GM12878 (cell line): ENCODE results near the gene RPS6KA5.

Source experiments
- CREB1 ChIP-seq: IDR thresholded peaks from 2 replicates; pipeline ENCODE4 v1.6.1; 2012; ENCODE audit warnings: low read depth, mild to moderate bottlenecking, inconsistent platforms
- CREM ChIP-seq: IDR thresholded peaks from 2 replicates; pipeline ENCODE4 v1.6.1; 2014; ENCODE audit warnings: antibody characterized with exemption, low read depth
- FOS ChIP-seq: IDR thresholded peaks from 3 replicates; pipeline ENCODE4 v1.6.1; 2011; ENCODE audit warnings: borderline replicate concordance; ENCODE audit not compliant: insufficient read length; ENCODE audit errors: extremely low read depth
- GABPA ChIP-seq: IDR thresholded peaks from 2 replicates; pipeline ENCODE4 v1.6.1; 2014; ENCODE audit warnings: antibody characterized with exemption, low read depth, mild to moderate bottlenecking, inconsistent platforms
- HDAC6 ChIP-seq: fragments of 200-600 bp; sonication (generic); IDR thresholded peaks from one replicate; pipeline ENCODE4 v1.8.0; 2017; ENCODE audit warnings: antibody characterized with exemption; ENCODE audit not compliant: unreplicated experiment
- POLR2A ChIP-seq: IDR thresholded peaks from 2 replicates; pipeline ENCODE4 v1.6.1; 2011; ENCODE audit warnings: low read depth, mild to moderate bottlenecking, low read length
- POLR2AphosphoS5 ChIP-seq: IDR thresholded peaks from 2 replicates; pipeline ENCODE4 v1.6.1; 2011; ENCODE audit warnings: mild to moderate bottlenecking, low read length, inconsistent platforms
- RAD21 ChIP-seq: IDR thresholded peaks from 2 replicates; pipeline ENCODE4 v1.6.1; 2011; ENCODE audit warnings: mild to moderate bottlenecking, low read depth, low read length, moderate library complexity; ENCODE audit not compliant: insufficient read depth
- SMC3 ChIP-seq: IDR thresholded peaks from 2 replicates; pipeline ENCODE4 v1.6.1; 2011; ENCODE audit warnings: low read length, improper control_type of control experiment, borderline replicate concordance
- TAF1 ChIP-seq: IDR thresholded peaks from 2 replicates; pipeline ENCODE4 v1.6.1; 2011; ENCODE audit warnings: mild to moderate bottlenecking, low read depth, low read length, borderline replicate concordance
- TF ChIP-seq, protein P1 (sequence below): IDR thresholded peaks from 2 replicates; pipeline ENCODE4 v1.6.1; 2012; ENCODE audit warnings: low read length, inconsistent platforms
- TF ChIP-seq, protein P2 (sequence below), 3 experiments: IDR thresholded peaks in 2 of 3; conservative IDR thresholded peaks in 1 of 3; 2 replicates each; pipeline ENCODE4 v1.5.1; 2011; ENCODE audit warnings: low read depth in 3 of 3, low read length in 3 of 3, mild to moderate bottlenecking in 3 of 3, control low read depth in 2 of 3, moderate library complexity in 2 of 3, inconsistent platforms in 1 of 3, mixed read lengths in 1 of 3; ENCODE audit not compliant: control insufficient read depth in 2 of 3, insufficient read depth in 1 of 3; ENCODE audit errors: extremely low read depth in 1 of 3

DNA sequence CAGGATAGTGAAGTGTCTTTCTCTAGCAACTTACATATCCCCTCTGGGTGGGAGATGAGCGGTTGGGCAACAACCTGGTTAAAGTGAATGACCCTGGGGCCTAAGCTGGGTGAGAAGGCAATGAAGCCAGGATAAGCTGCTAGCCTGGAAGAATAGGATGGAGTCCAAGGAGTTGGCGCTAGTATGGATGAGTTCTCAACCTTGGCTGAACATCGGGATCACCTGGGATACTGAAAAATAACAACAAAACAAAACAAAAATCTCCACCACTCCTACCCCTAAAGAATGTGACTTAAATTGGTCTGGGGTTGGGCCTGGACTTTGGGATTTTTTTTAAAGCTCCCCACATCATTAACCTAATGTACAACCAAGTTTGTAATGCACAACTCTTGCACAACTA, 4.8 kb upstream of the RPS6KA5 start:
- TF ChIP-seq TAF1: no peak
- no peak for TF ChIP-seq CREM
- no peak for TF ChIP-seq GABPA
- TF ChIP-seq, protein P1, sequence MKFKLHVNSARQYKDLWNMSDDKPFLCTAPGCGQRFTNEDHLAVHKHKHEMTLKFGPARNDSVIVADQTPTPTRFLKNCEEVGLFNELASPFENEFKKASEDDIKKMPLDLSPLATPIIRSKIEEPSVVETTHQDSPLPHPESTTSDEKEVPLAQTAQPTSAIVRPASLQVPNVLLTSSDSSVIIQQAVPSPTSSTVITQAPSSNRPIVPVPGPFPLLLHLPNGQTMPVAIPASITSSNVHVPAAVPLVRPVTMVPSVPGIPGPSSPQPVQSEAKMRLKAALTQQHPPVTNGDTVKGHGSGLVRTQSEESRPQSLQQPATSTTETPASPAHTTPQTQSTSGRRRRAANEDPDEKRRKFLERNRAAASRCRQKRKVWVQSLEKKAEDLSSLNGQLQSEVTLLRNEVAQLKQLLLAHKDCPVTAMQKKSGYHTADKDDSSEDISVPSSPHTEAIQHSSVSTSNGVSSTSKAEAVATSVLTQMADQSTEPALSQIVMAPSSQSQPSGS: no peak
- TF ChIP-seq, protein P2, sequence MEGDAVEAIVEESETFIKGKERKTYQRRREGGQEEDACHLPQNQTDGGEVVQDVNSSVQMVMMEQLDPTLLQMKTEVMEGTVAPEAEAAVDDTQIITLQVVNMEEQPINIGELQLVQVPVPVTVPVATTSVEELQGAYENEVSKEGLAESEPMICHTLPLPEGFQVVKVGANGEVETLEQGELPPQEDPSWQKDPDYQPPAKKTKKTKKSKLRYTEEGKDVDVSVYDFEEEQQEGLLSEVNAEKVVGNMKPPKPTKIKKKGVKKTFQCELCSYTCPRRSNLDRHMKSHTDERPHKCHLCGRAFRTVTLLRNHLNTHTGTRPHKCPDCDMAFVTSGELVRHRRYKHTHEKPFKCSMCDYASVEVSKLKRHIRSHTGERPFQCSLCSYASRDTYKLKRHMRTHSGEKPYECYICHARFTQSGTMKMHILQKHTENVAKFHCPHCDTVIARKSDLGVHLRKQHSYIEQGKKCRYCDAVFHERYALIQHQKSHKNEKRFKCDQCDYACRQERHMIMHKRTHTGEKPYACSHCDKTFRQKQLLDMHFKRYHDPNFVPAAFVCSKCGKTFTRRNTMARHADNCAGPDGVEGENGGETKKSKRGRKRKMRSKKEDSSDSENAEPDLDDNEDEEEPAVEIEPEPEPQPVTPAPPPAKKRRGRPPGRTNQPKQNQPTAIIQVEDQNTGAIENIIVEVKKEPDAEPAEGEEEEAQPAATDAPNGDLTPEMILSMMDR (IDR thresholded peaks at IDR 0.05 in 2 of 3, conservative IDR thresholded peaks at IDR 0.05 in 1 of 3; ENCODE audit: control insufficient read depth in 2 of 3, extremely low read depth in 1 of 3, insufficient read depth in 1 of 3, low read depth in 3 of 3, low read length in 3 of 3): no peak
- TF ChIP-seq SMC3: no peak
- TF ChIP-seq CREB1: no peak
- no peak for TF ChIP-seq POLR2AphosphoS5
- no peak for TF ChIP-seq POLR2A
- TF ChIP-seq HDAC6: no peak
- no peak for TF ChIP-seq RAD21
- no peak for TF ChIP-seq FOS
